H1 (cell line): ENCODE data around the gene ZNF132. TPM values are rescaled to one million over a fixed set of nuclear protein-coding genes. Genes with fewer than 3 reads are reported as not detected.

Experiments used
- ATF2 ChIP-seq: IDR thresholded peaks from 2 replicates; pipeline ENCODE4 v1.6.1; 2012; ENCODE audit warnings: low read length, inconsistent platforms
- ATF3 ChIP-seq: IDR thresholded peaks from 2 replicates; pipeline ENCODE4 v1.6.1; 2011; ENCODE audit warnings: low read depth, mild to moderate bottlenecking, low read length; ENCODE audit not compliant: insufficient read depth
- BCL11A ChIP-seq, 2 experiments: IDR thresholded peaks; one replicate each; pipeline ENCODE4 v1.6.1; 2011; ENCODE audit warnings: low read depth in 2 of 2, low read length in 2 of 2, mild to moderate bottlenecking in 2 of 2
- CHD2 ChIP-seq: IDR thresholded peaks from 2 replicates; pipeline ENCODE4 v1.6.1; 2012; ENCODE audit warnings: low read length, improper control_type of control experiment
- CTBP2 ChIP-seq: IDR thresholded peaks from 2 replicates; pipeline ENCODE4 v1.7.0; 2011; ENCODE audit warnings: borderline replicate concordance, mild to moderate bottlenecking, moderate library complexity, mixed read lengths, low read length; ENCODE audit not compliant: insufficient read depth, insufficient read length
- EZH2 ChIP-seq: fragments of 200-600 bp; sonication (generic); IDR thresholded peaks from 2 replicates; pipeline ENCODE4 v1.7.1; 2012; ENCODE audit warnings: low read depth, mild to moderate bottlenecking, moderate library complexity, low read length, inconsistent platforms; ENCODE audit not compliant: severe bottlenecking
- FOSL1 ChIP-seq: IDR thresholded peaks from 2 replicates; pipeline ENCODE4 v1.6.1; 2011; ENCODE audit warnings: mild to moderate bottlenecking, low read depth, low read length, moderate library complexity; ENCODE audit not compliant: insufficient read depth
- GTF2F1 ChIP-seq: IDR thresholded peaks from 2 replicates; pipeline ENCODE4 v1.6.1; 2012; ENCODE audit warnings: low read depth, low read length, improper control_type of control experiment, borderline replicate concordance
- HDAC2 ChIP-seq, 2 experiments: fragments of 300-600 bp in 1 of 2; sonication (generic) in 1 of 2; IDR thresholded peaks; 2 replicates each; pipeline ENCODE4 v1.6.1; 2011 to 2012; ENCODE audit warnings: low read depth in 2 of 2, low read length in 2 of 2, mild to moderate bottlenecking in 2 of 2, moderate library complexity in 2 of 2, borderline replicate concordance in 1 of 2, inconsistent platforms in 1 of 2
- JUND ChIP-seq: IDR thresholded peaks from 2 replicates; pipeline ENCODE4 v1.6.1; 2011; ENCODE audit warnings: mild to moderate bottlenecking, improper control_type of control experiment, low read length
- KDM1A ChIP-seq: fragments of 200-600, 300-600 bp; sonication (generic); IDR thresholded peaks from 2 replicates; pipeline ENCODE4 v1.7.1; 2016; ENCODE audit warnings: mild to moderate bottlenecking, low read length, borderline replicate concordance
- MAFK ChIP-seq: IDR thresholded peaks from 2 replicates; pipeline ENCODE4 v1.6.1; 2012; ENCODE audit warnings: low read depth, mild to moderate bottlenecking, improper control_type of control experiment, low read length
- POLR2A ChIP-seq, 2 experiments: IDR thresholded peaks; 1 replicate in 1 of 2; 2 replicates in 1 of 2; pipeline ENCODE4 v1.6.1; 2011; ENCODE audit warnings: low read depth in 2 of 2, low read length in 2 of 2, mild to moderate bottlenecking in 2 of 2; ENCODE audit errors: control extremely low read depth in 1 of 2
- POU5F1 ChIP-seq: IDR thresholded peaks from 2 replicates; pipeline ENCODE4 v1.6.1; 2011; ENCODE audit warnings: low read depth, mild to moderate bottlenecking, low read length, moderate library complexity
- SP4 ChIP-seq: IDR thresholded peaks from 2 replicates; pipeline ENCODE4 v1.6.1; 2012; ENCODE audit warnings: low read length, inconsistent platforms
- SRF ChIP-seq: IDR thresholded peaks from 2 replicates; pipeline ENCODE4 v1.6.1; 2011; ENCODE audit warnings: mild to moderate bottlenecking, low read depth, low read length, moderate library complexity
- TAF1 ChIP-seq: IDR thresholded peaks from 2 replicates; pipeline ENCODE4 v1.6.1; 2011; ENCODE audit warnings: mild to moderate bottlenecking, low read depth, low read length
- TBP ChIP-seq: IDR thresholded peaks from 2 replicates; pipeline ENCODE4 v1.6.1; 2011; ENCODE audit warnings: low read depth, low read length, improper control_type of control experiment
- TCF12 ChIP-seq: IDR thresholded peaks from 2 replicates; pipeline ENCODE4 v1.6.1; 2011; ENCODE audit warnings: low read depth, mild to moderate bottlenecking, low read length
- TEAD4 ChIP-seq: IDR thresholded peaks from 2 replicates; pipeline ENCODE4 v1.6.1; 2012; ENCODE audit warnings: low read depth, low read length, inconsistent platforms, mixed read lengths
- USF2 ChIP-seq: IDR thresholded peaks from 2 replicates; pipeline ENCODE4 v1.6.1; 2011; ENCODE audit warnings: low read length, improper control_type of control experiment
- polyA plus RNA-seq, 7 experiments: library from polyadenylated mRNA; depleted of rRNA in 3 of 7; stranded (reverse) in 5 of 7; unstranded in 2 of 7; fragments of >200 nt in 5 of 7; fragments of 200-250 nt in 2 of 7; gene quantifications; 1 replicate in 5 of 7; 2 replicates in 1 of 7; 4 replicates in 1 of 7; pipeline versions ENCODE4 v1.2.1 to v1.2.3, GENCODE V29; 2011 to 2013; ENCODE audit warnings: missing spikeins in 2 of 7, mixed read lengths in 2 of 7
- total RNA-seq: library from RNA; stranded (reverse); fragmentation: NEBNext Ultra II Directional; extraction: Animal tissue kit (Norgen Biotek cat#: 25700); gene quantifications from 2 replicates; pipeline ENCODE4 v1.2.1, GENCODE V29; 2021

ZNF132 gene
- total and polyA plus RNA-seq, 2 of the 8 experiments (the other 6 are each of a cell fraction or from before 2014, with no cell fraction given), result 0.89 to 1.9 TPM

DNA sequence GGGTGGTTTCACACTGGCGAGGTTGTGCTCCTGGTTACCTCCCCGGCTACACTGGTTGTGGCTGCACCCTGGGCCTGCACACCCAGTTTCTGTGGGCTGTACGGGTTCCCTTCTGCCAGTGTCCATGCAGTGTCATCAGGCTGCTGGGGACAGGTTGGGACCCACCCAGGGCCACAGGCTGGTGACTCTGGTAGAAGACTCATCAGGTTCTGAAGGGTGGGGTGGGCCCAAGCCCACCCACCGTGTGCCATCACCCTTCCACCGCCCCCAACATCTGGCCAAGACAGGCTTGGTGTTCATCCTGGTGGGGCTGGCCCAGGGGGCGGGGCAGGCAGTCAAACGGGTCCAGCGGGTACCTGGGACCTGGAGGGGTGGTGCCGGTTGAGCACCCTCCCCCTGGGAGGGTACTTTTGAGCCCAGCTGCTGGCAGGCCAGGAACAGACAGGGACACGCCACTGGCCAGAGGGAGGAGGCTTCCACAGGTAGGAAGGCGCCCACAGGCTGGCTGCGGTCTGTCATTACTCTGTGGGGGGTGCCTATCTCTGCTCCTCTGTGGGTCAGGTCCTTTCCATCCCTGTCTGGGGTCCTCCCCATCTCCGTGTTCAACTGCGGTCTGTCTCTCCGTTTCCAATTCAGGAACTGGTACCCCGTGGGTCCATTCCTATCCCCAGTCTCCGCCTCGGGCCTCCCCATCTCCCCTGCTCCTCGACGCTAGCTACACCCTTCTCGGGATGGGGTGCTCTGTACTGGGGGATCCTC is 44.6 kb downstream of the ZNF132 start, which contains the start of gene RNF225 (continued):
- no peak for TF ChIP-seq FOSL1
- no peak for TF ChIP-seq USF2
- no peak for TF ChIP-seq GTF2F1
- TF ChIP-seq TBP, result no peak; the same call in 1 of the 2 replicates
- TF ChIP-seq TEAD4, result no peak
- no peak for TF ChIP-seq TAF1
- TF ChIP-seq TCF12, result no peak
- 0 out of 2 replicates have a peak, but pooled peaks have one; percentile 19 for TF ChIP-seq ATF2
- TF ChIP-seq MAFK, result no peak
- TF ChIP-seq HDAC2 (IDR thresholded peaks at IDR 0.05; ENCODE audit: borderline replicate concordance in 1 of 2, low read depth in 2 of 2, low read length in 2 of 2), result no peak
- TF ChIP-seq SP4, result no peak; the same call in 1 of the 2 replicates
- no peak for TF ChIP-seq SRF
- no peak for TF ChIP-seq CHD2
- TF ChIP-seq POLR2A (IDR thresholded peaks at IDR 0.05; ENCODE audit: control extremely low read depth in 1 of 2, low read depth in 2 of 2, low read length in 2 of 2), result peak; percentile 24 to 84
- TF ChIP-seq JUND, result no peak
- no peak for TF ChIP-seq POU5F1
- no peak for TF ChIP-seq BCL11A (IDR thresholded peaks at IDR 0.05; ENCODE audit: low read depth in 2 of 2, low read length in 2 of 2)
- no peak for TF ChIP-seq KDM1A
- TF ChIP-seq CTBP2, result no peak
- no peak for TF ChIP-seq EZH2
- TF ChIP-seq ATF3, result no peak
